ENCODE measurements around the gene SF3A2.

SF3A2 gene

DNA sequence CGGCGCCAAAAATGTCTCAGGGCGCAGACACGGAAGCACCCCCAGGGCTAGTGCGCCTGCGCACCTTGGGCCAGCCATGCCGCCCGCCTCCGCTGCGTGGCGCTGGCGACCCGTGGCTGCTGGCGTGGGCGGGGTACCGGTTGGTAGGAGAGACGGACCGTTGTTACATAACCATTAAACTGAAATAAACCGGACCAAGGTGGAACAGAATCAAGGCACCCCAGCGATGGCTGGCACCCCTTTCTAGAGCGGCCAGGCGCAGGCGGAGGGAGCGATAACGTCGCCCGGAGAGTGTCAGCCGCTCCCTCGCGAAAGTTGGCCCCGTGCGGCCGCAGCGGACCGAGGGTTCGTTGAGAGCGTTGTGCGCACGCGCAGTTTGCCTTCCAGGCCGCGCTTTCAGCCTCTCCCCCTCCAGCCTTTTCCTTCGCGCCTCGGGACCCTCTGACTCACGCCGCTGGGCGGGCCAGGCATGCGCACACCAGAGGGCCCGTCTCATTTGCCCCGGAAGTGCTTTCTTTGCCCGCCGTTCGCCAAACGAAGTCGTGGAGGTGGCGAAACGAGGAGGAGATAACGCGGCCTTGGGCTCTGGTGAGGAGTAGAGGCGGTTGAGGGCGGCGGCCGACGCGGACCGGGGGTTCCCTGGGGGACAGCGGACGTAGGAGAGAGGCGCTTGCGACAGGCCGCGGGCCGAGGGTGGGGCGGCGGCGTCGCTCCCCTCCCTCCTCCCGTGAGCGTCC is at the start of gene SF3A2, which contains the start of gene PLEKHJ1:
TSS of gene SF3A2 (plus strand) at position 511 of the 737 bp plus-strand sequence. CDS start 6,595 bp downstream, outside the sequence.
TSS of gene PLEKHJ1 (minus strand) at position 16 of the 737 bp plus-strand sequence. CDS start 81 bp downstream, outside the sequence.
- ATAC-seq: peak; percentile 74
- TF ChIP-seq ZC3H10 (CRISPR knock-in tag; IDR thresholded peaks at IDR 0.05): no peak
- 0 out of 2 replicates have a peak, but pooled peaks have one; percentile 15 for TF ChIP-seq ZNF70 (CRISPR knock-in tag; IDR thresholded peaks at IDR 0.05)

DNA sequence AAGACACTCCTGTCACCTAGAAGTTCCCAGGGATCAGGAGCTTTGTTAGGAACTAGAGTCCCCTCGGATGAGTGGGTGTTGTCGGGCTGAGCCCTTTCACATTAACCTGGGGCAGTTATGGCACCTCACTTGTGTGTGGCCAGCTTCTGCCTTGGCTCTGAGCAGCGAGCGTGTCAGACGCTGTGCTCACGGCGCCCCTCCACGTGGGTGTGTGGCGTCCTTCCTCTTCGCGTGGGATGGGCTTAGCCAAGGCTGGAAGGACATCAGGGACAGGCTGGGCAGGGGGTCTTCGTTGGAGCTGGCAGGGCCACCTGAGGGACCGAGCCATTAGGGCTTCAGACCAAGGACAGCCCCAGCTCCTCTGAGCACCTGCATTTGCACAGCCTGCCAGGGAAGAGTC is 49.5 kb upstream of the SF3A2 start:
- no peak for ATAC-seq

GRCh38 chr19:2188708-2189385 is 47.8 kb upstream of the SF3A2 start:
- no peak for ATAC-seq
- TF ChIP-seq ZNF70 (CRISPR knock-in tag; IDR thresholded peaks at IDR 0.05) (no peak), ZC3H10 (CRISPR knock-in tag; IDR thresholded peaks at IDR 0.05) (no peak), ZFP30 (CRISPR knock-in tag; IDR thresholded peaks at IDR 0.05) (no peak), BACH2 (CRISPR knock-in tag; IDR thresholded peaks at IDR 0.05; ENCODE audit: borderline replicate concordance) (no peak), ZNF8 (CRISPR knock-in tag; IDR thresholded peaks at IDR 0.05) (no peak), ZNF565 (CRISPR knock-in tag; conservative IDR thresholded peaks at IDR 0.05; ENCODE audit: low read depth) (no peak)
- TF ChIP-seq, protein P1, sequence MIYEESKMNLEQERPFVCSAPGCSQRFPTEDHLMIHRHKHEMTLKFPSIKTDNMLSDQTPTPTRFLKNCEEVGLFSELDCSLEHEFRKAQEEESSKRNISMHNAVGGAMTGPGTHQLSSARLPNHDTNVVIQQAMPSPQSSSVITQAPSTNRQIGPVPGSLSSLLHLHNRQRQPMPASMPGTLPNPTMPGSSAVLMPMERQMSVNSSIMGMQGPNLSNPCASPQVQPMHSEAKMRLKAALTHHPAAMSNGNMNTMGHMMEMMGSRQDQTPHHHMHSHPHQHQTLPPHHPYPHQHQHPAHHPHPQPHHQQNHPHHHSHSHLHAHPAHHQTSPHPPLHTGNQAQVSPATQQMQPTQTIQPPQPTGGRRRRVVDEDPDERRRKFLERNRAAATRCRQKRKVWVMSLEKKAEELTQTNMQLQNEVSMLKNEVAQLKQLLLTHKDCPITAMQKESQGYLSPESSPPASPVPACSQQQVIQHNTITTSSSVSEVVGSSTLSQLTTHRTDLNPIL (CRISPR knock-in tag; IDR thresholded peaks at IDR 0.05; ENCODE audit: low read depth): no peak
- TF ChIP-seq, protein P2, sequence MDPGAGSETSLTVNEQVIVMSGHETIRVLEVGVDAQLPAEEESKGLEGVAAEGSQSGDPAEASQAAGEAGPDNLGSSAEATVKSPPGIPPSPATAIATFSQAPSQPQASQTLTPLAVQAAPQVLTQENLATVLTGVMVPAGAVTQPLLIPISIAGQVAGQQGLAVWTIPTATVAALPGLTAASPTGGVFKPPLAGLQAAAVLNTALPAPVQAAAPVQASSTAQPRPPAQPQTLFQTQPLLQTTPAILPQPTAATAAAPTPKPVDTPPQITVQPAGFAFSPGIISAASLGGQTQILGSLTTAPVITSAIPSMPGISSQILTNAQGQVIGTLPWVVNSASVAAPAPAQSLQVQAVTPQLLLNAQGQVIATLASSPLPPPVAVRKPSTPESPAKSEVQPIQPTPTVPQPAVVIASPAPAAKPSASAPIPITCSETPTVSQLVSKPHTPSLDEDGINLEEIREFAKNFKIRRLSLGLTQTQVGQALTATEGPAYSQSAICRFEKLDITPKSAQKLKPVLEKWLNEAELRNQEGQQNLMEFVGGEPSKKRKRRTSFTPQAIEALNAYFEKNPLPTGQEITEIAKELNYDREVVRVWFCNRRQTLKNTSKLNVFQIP (CRISPR knock-in tag; IDR thresholded peaks at IDR 0.05; ENCODE audit: borderline replicate concordance, low read depth): no peak
- TF ChIP-seq, protein P3, sequence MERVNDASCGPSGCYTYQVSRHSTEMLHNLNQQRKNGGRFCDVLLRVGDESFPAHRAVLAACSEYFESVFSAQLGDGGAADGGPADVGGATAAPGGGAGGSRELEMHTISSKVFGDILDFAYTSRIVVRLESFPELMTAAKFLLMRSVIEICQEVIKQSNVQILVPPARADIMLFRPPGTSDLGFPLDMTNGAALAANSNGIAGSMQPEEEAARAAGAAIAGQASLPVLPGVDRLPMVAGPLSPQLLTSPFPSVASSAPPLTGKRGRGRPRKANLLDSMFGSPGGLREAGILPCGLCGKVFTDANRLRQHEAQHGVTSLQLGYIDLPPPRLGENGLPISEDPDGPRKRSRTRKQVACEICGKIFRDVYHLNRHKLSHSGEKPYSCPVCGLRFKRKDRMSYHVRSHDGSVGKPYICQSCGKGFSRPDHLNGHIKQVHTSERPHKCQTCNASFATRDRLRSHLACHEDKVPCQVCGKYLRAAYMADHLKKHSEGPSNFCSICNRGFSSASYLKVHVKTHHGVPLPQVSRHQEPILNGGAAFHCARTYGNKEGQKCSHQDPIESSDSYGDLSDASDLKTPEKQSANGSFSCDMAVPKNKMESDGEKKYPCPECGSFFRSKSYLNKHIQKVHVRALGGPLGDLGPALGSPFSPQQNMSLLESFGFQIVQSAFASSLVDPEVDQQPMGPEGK (CRISPR knock-in tag; IDR thresholded peaks at IDR 0.05; ENCODE audit: borderline replicate concordance): no peak

More for the DNA sequence above, 49.5 kb upstream of the SF3A2 start:
- TF ChIP-seq CSDC2 (CRISPR knock-in tag; IDR thresholded peaks at IDR 0.05) (no peak), ZFP3 (CRISPR knock-in tag; IDR thresholded peaks at IDR 0.05) (no peak), TSHZ2 (CRISPR knock-in tag; IDR thresholded peaks at IDR 0.05) (no peak), BACH2 (CRISPR knock-in tag; IDR thresholded peaks at IDR 0.05; ENCODE audit: borderline replicate concordance) (no peak), TOX (CRISPR knock-in tag; IDR thresholded peaks at IDR 0.05; ENCODE audit: borderline replicate concordance) (no peak), PPARA (CRISPR knock-in tag; IDR thresholded peaks at IDR 0.05; ENCODE audit: borderline replicate concordance) (no peak), ZFP30 (CRISPR knock-in tag; IDR thresholded peaks at IDR 0.05) (no peak), ZNF8 (CRISPR knock-in tag; IDR thresholded peaks at IDR 0.05) (no peak), ISL1 (CRISPR knock-in tag; IDR thresholded peaks at IDR 0.05) (no peak), TCF4 (CRISPR knock-in tag; IDR thresholded peaks at IDR 0.05; ENCODE audit: borderline replicate concordance) (no peak), OSR1 (CRISPR knock-in tag; IDR thresholded peaks at IDR 0.05) (no peak), ESRRG (CRISPR knock-in tag; IDR thresholded peaks at IDR 0.05) (no peak), RARB (CRISPR knock-in tag; IDR thresholded peaks at IDR 0.05) (no peak), SNAI2 (CRISPR knock-in tag; IDR thresholded peaks at IDR 0.05) (no peak), ZNF565 (CRISPR knock-in tag; conservative IDR thresholded peaks at IDR 0.05; ENCODE audit: low read depth) (no peak)
- TF ChIP-seq, protein P3 (CRISPR knock-in tag; IDR thresholded peaks at IDR 0.05; ENCODE audit: borderline replicate concordance): no peak
- TF ChIP-seq, protein P4, sequence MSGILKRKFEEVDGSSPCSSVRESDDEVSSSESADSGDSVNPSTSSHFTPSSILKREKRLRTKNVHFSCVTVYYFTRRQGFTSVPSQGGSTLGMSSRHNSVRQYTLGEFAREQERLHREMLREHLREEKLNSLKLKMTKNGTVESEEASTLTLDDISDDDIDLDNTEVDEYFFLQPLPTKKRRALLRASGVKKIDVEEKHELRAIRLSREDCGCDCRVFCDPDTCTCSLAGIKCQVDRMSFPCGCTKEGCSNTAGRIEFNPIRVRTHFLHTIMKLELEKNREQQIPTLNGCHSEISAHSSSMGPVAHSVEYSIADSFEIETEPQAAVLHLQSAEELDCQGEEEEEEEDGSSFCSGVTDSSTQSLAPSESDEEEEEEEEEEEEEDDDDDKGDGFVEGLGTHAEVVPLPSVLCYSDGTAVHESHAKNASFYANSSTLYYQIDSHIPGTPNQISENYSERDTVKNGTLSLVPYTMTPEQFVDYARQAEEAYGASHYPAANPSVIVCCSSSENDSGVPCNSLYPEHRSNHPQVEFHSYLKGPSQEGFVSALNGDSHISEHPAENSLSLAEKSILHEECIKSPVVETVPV (CRISPR knock-in tag; IDR thresholded peaks at IDR 0.05): no peak
- TF ChIP-seq, protein P2 (CRISPR knock-in tag; IDR thresholded peaks at IDR 0.05; ENCODE audit: borderline replicate concordance, low read depth): no peak
